HCT116 (cell line): ENCODE measurements around the gene SLCO6A1. TPM values are rescaled to one million over a fixed set of nuclear protein-coding genes. Genes with fewer than 3 reads are reported as not detected.

ENCODE experiments used
- ATAC-seq: fragments of 200-7000 bp; cut with Tn5 transposase; 2 replicates; pipeline ENCODE4 v1.9.1; 2020; ENCODE audit warnings: mild to moderate bottlenecking, moderate library complexity
- BruUV-seq: library from RNA; stranded (reverse); fragments of 400-500 nt; replicated peaks from 2 replicates; lab custom pipeline; 2021; lab: Mats Ljungman, UMichigan
- CTCF ChIA-PET: fragments of 300-600 bp; sonication (Branson Sonifier 250); formaldehyde crosslinking; loops from one replicate; lab custom pipeline; 2021; ENCODE audit warnings: antibody characterized with exemption; lab: Charles Lee
- POLR2A ChIA-PET: fragments of 300-600, 350-600 bp; sonication (Branson Sonifier 250); formaldehyde crosslinking; loops from one replicate; lab custom pipeline; 2021; ENCODE audit warnings: antibody characterized with exemption; lab: Charles Lee
- RAD21 ChIA-PET, 2 experiments: fragments of 300-600 bp; sonication (Branson Sonifier 250); formaldehyde crosslinking; loops; one replicate each; lab custom pipeline; 2023; ENCODE audit warnings: low total read pairs in 2 of 2; ENCODE audit not compliant: uncharacterized antibody in 2 of 2, unreplicated experiment in 2 of 2, low non-redundant PET in 1 of 2; lab: Charles Lee
- DNase-seq: peaks from one replicate; pipeline ENCODE4 v3.0.0-alpha.2; 2010; ENCODE audit warnings: low read depth, low spot score
- H2AFZ ChIP-seq: fragments of 200-600 bp; shearing (Covaris generic), sonication (generic); 2 replicates; pipeline ENCODE4 v1.6.1; 2017; ENCODE audit warnings: low read depth, mixed run types, mixed read lengths, antibody characterized with exemption, low read length; ENCODE audit not compliant: poor library complexity, severe bottlenecking
- H3K27ac ChIP-seq: 2 replicates; pipeline ENCODE4 v1.5.1; 2012; ENCODE audit warnings: low read depth, low read length
- H3K27me3 ChIP-seq: fragments of 200-600 bp; sonication (generic); 2 replicates; pipeline ENCODE4 v1.6.1; 2016; ENCODE audit warnings: mixed run types, low read length, mixed read lengths; ENCODE audit not compliant: insufficient read depth
- H3K36me3 ChIP-seq, 2 experiments: fragments of 200-500 bp in 1 of 2; fragments of 200-600 bp in 1 of 2; sonication (Bioruptor generic) in 1 of 2; sonication (generic) in 1 of 2; 2 replicates each; pipeline versions ENCODE4 v1.5.1 to v1.6.1; 2014 to 2016; ENCODE audit warnings: low read length in 2 of 2, inconsistent platforms in 1 of 2, mixed read lengths in 1 of 2, mixed run types in 1 of 2; ENCODE audit not compliant: insufficient read depth in 2 of 2, control insufficient read depth in 1 of 2
- H3K4me1 ChIP-seq, 2 experiments: fragments of 200-600 bp in 1 of 2; sonication (generic) in 1 of 2; 2 replicates each; pipeline versions ENCODE4 v1.5.1 to v1.6.1; 2012 to 2017; ENCODE audit warnings: low read length in 2 of 2, inconsistent platforms in 1 of 2, mild to moderate bottlenecking in 1 of 2, mixed read lengths in 1 of 2, mixed run types in 1 of 2, moderate library complexity in 1 of 2; ENCODE audit not compliant: insufficient read depth in 2 of 2, control insufficient read depth in 1 of 2
- H3K4me2 ChIP-seq: fragments of 200-600 bp; sonication (generic); 2 replicates; pipeline ENCODE4 v1.6.1; 2017; ENCODE audit warnings: mixed run types, low read length, mixed read lengths
- H3K4me3 ChIP-seq, 2 experiments: fragments of 200-600 bp in 1 of 2; sonication (generic) in 1 of 2; replicated peaks in 1 of 2; 2 replicates each; pipeline ENCODE4 v1.5.1; 2011 to 2016; ENCODE audit warnings: low read length in 2 of 2, control low read depth in 1 of 2, low read depth in 1 of 2, mild to moderate bottlenecking in 1 of 2, mixed read lengths in 1 of 2, mixed run types in 1 of 2
- H3K79me2 ChIP-seq: fragments of 200-600 bp; sonication (generic); 2 replicates; pipeline ENCODE4 v1.6.1; 2017; ENCODE audit warnings: mild to moderate bottlenecking, mixed run types, low read length, moderate library complexity, mixed read lengths; ENCODE audit not compliant: insufficient read depth
- H3K9ac ChIP-seq: fragments of 200-600 bp; sonication (generic); 2 replicates; pipeline ENCODE4 v1.6.1; 2016; ENCODE audit warnings: low read length, mixed read lengths
- H3K9me2 ChIP-seq: fragments of 200-600 bp; sonication (generic), shearing (Covaris generic); 2 replicates; pipeline ENCODE4 v1.6.1; 2017; ENCODE audit warnings: mixed run types, mild to moderate bottlenecking, moderate library complexity; ENCODE audit not compliant: insufficient read depth
- H3K9me3 ChIP-seq, 2 experiments: fragments of 200-500 bp in 1 of 2; fragments of 200-600 bp in 1 of 2; sonication (Bioruptor generic) in 1 of 2; sonication (generic) in 1 of 2; 2 replicates each; pipeline ENCODE4 v1.6.1; 2014 to 2017; ENCODE audit warnings: low read length in 2 of 2, mixed read lengths in 2 of 2, inconsistent platforms in 1 of 2, low read depth in 1 of 2, mild to moderate bottlenecking in 1 of 2, mixed run types in 1 of 2, moderate library complexity in 1 of 2; ENCODE audit not compliant: control insufficient read depth in 1 of 2, insufficient read depth in 1 of 2
- H4K20me1 ChIP-seq: fragments of 200-600 bp; sonication (generic), shearing (Covaris generic); 2 replicates; pipeline ENCODE4 v1.6.1; 2017; ENCODE audit warnings: mixed run types, mild to moderate bottlenecking, moderate library complexity; ENCODE audit not compliant: insufficient read depth
- ATF3 ChIP-seq: IDR thresholded peaks from 2 replicates; pipeline ENCODE4 v1.6.1; 2012
- CBX3 ChIP-seq: IDR thresholded peaks from 2 replicates; pipeline ENCODE4 v1.6.1; 2012; ENCODE audit warnings: low read depth
- CEBPB ChIP-seq: IDR thresholded peaks from 2 replicates; pipeline ENCODE4 v1.6.1; 2012; ENCODE audit warnings: low read depth
- CTCF ChIP-seq, 3 experiments: fragments of 200-600 bp in 1 of 3; sonication (generic) in 1 of 3; IDR thresholded peaks in 2 of 3; conservative IDR thresholded peaks in 1 of 3; 2 replicates each; pipeline ENCODE4 v1.5.1; 2012 to 2017; ENCODE audit warnings: low read depth in 2 of 3, low read length in 2 of 3, antibody characterized with exemption in 1 of 3, borderline replicate concordance in 1 of 3, control low read depth in 1 of 3, mild to moderate bottlenecking in 1 of 3, mixed read lengths in 1 of 3, mixed run types in 1 of 3, moderate library complexity in 1 of 3; ENCODE audit not compliant: insufficient read depth in 1 of 3
- EGR1 ChIP-seq: IDR thresholded peaks from 2 replicates; pipeline ENCODE4 v1.6.1; 2012; ENCODE audit warnings: low read depth
- EZH2phosphoT487 ChIP-seq: fragments of 200-600 bp; IDR thresholded peaks from 2 replicates; pipeline ENCODE4 v1.6.1; 2018; ENCODE audit warnings: antibody characterized with exemption, borderline replicate concordance
- FOSL1 ChIP-seq: IDR thresholded peaks from 2 replicates; pipeline ENCODE4 v1.6.1; 2012; ENCODE audit warnings: low read depth
- JUND ChIP-seq: IDR thresholded peaks from 2 replicates; pipeline ENCODE4 v1.6.1; 2012
- MAX ChIP-seq: IDR thresholded peaks from 2 replicates; pipeline ENCODE4 v1.6.1; 2012
- POLR2A ChIP-seq: IDR thresholded peaks from 2 replicates; pipeline ENCODE4 v1.7.0; 2011; ENCODE audit warnings: borderline replicate concordance; ENCODE audit not compliant: insufficient read depth, insufficient read length; ENCODE audit errors: extremely low read depth
- RAD21 ChIP-seq: IDR thresholded peaks from 2 replicates; pipeline ENCODE4 v1.6.1; 2012; ENCODE audit warnings: low read depth, mild to moderate bottlenecking
- REST ChIP-seq: IDR thresholded peaks from 2 replicates; pipeline ENCODE4 v1.6.1; 2012; ENCODE audit warnings: low read depth
- SIN3A ChIP-seq: IDR thresholded peaks from 2 replicates; pipeline ENCODE4 v1.6.1; 2012; ENCODE audit warnings: low read depth
- SP1 ChIP-seq: IDR thresholded peaks from 2 replicates; pipeline ENCODE4 v1.6.1; 2012; ENCODE audit warnings: low read depth
- SRF ChIP-seq: IDR thresholded peaks from 2 replicates; pipeline ENCODE4 v1.6.1; 2012; ENCODE audit warnings: low read depth
- YY1 ChIP-seq: IDR thresholded peaks from 2 replicates; pipeline ENCODE4 v1.6.1; 2011; ENCODE audit warnings: low read length, low read depth, moderate library complexity, mild to moderate bottlenecking; ENCODE audit not compliant: insufficient replicate concordance; ENCODE audit errors: extremely low read depth
- ZBTB33 ChIP-seq: IDR thresholded peaks from 2 replicates; pipeline ENCODE4 v1.6.1; 2011; ENCODE audit warnings: mild to moderate bottlenecking, low read length, moderate library complexity; ENCODE audit not compliant: insufficient replicate concordance; ENCODE audit errors: extremely low read depth
- ZNF274 ChIP-seq: fragments of 200-500 bp; sonication (Bioruptor generic); IDR thresholded peaks from 2 replicates; pipeline ENCODE4 v1.6.1; 2014; ENCODE audit warnings: mild to moderate bottlenecking, low read depth, low read length, inconsistent platforms
- intact Hi-C: fragments of 100-400 bp; cut with micrococcal nuclease; formaldehyde crosslinking; loops from 2 replicates; pipeline ENCODE4 v1.10.0; 2022
- total RNA-seq: library from RNA; stranded (reverse); gene quantifications from one replicate; pipeline ENCODE4 v1.2.1, GENCODE V29; 2021; ENCODE audit not compliant: unreplicated experiment

Gene SLCO6A1
- total RNA-seq, 1 experiment from 2014 or later, result 0.69 TPM

- TF ChIP-seq ZBTB33, result no peak
- no peak for TF ChIP-seq SRF
Measured at GRCh38 chr5:102542057-102542456, 43.3 kb upstream of the SLCO6A1 start (continued).

GRCh38 chr5:102539996-102540728 lies 41.4 kb upstream of the SLCO6A1 start:
- no peak overlapping the region for H2AFZ ChIP-seq
- no peaks in the 10 kb centered on the region for H3K27me3 ChIP-seq
- H4K20me1 ChIP-seq, result no peaks in the 10 kb centered on the region
- no peaks in the 10 kb centered on the region for H3K9me2 ChIP-seq
- no peak overlapping the region for H3K9ac ChIP-seq
- H3K4me3 ChIP-seq, result no peak overlapping the region
- H3K27ac ChIP-seq, result no peak overlapping the region
- intact Hi-C loops, result no loop called here
- no peak overlapping the region for H3K4me2 ChIP-seq
- POLR2A ChIA-PET, result no interaction called here
- H3K36me3 ChIP-seq, result no peaks in the 10 kb centered on the region
- TF ChIP-seq RAD21 (no peak), EZH2phosphoT487 (no peak), MAX (no peak), REST (no peak), ATF3 (no peak), FOSL1 (no peak), EGR1 (no peak), SP1 (no peak), JUND (no peak), SIN3A (no peak), CBX3 (no peak), CTCF (IDR thresholded peaks at IDR 0.05 in 2 of 3, conservative IDR thresholded peaks at IDR 0.05 in 1 of 3; ENCODE audit: borderline replicate concordance in 1 of 3, insufficient read depth in 1 of 3, low read depth in 2 of 3, low read length in 2 of 3) (no peak), SRF (no peak), CEBPB (no peak), YY1 (no peak), POLR2A (no peak), ZNF274 (no peak)
- no peaks in the 10 kb centered on the region for H3K4me1 ChIP-seq
- H3K79me2 ChIP-seq, result no peaks in the 10 kb centered on the region
- ATAC-seq (no peak), DNase-seq (no peak)
- RAD21 ChIA-PET, result no interaction called here
- H3K9me3 ChIP-seq, result no peaks in the 10 kb centered on the region
- CTCF ChIA-PET, result no interaction called here
- BruUV-seq, result no TSS peak
